D341Med (cell line): ENCODE results near the gene TAF5L.
A peak's percentile ranks its signal among the peaks of the same experiment; 100 is the strongest.
"Not testable (repeated sequence)": the region's sequence is repeated elsewhere in the genome, so short reads cannot be mapped to it uniquely, and the experiment has no call there.

Experiments used
- DNase-seq: peaks from one replicate; pipeline ENCODE4 v3.0.0; 2012; ENCODE audit warnings: low spot score

Gene TAF5L

GRCh38 chr1:229642376-229642775 lies 16.5 kb upstream of the TAF5L start:
- no peak for DNase-seq

DNA sequence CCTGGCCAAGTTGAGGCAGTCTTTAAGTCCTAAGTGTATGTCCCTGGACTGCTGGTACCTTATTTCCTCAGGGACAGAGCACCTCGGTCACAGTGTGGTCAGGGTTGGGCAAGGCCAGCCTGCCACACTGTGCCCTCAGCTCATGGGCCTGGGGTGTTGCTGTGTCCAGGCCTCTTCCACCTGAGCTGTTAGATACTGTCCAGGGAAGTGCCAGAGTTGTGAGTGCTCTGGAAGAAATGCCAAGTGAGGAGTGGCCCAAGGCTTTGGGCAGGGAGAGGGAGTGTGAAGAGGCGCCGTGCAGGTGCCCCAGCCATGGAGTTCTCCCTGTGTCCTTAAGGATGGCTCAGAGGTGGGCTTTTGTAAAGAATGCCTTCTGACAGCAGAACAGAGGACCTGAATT lies 15.4 kb upstream of the TAF5L start:
- DNase-seq = no peak

DNA sequence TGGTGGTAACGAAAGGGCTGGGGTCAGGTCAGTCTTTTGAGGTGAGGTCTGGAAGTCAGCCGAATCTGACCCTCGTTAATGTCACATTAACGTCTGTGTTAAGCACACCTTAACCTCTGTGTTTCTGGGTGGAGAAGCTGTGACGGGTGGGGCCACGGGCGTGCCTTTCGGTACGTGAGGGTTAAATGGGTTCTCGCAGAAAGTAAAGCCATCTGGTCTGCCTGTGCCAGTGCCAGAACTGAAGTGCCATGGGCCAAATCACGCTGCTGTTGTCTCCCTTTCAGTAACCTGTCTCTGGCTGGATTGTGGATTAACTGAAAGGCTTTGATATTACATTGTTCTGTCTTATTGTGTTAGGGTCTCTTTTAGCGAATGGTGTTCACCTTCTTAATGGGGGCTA lies 14.5 kb upstream of the TAF5L start:
- DNase-seq = peak; percentile 81

DNA sequence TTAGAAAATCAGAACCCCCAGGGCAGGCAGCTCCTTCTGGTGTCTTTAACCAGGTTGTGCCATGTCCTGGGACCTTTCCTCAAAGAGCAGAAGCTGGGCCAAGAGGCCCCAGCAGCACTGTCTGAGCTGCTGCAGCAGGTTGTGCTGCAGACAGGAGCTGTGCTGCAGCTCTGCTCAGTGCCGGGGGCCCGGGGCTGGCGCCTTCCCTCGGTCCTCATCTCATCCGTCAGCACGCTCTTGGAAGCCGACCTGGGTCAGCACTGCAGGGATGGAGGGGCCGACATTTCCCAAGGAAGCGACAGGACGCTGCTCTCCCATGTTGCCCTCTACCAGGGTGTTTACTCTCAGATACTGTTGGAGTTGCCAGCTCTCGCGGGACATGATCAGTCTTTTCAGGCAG lies 11.8 kb upstream of the TAF5L start:
- no peak for DNase-seq

GRCh38 chr1:229636042-229636441 lies 10.1 kb upstream of the TAF5L start:
- DNase-seq = no peak

GRCh38 chr1:229631966-229632365 lies 6.0 kb upstream of the TAF5L start:
- no peak for DNase-seq

DNA sequence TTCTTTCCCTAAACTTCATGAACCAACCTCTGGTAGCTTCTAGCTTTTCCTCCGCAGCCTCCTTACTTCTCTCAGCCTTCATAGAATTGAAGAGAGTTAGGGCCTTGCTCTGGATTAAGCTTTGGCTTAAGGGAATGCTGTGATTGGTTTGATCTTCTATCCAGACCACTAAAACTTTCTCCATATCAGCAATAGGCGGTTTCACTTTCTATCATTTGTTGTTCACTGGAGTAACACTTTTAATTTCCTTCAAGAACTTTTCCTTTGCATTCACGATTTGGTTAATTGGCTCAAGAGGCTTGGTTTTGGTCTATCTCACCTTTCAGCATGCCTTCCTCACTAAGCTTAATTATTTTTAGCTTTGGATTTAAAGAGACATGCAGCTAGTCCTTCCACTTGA lies 5.2 kb upstream of the TAF5L start:
- DNase-seq = no peak

- no peak for DNase-seq
These were observed 3.3 kb upstream of the TAF5L start for GRCh38 chr1:229629261-229629660.

DNA sequence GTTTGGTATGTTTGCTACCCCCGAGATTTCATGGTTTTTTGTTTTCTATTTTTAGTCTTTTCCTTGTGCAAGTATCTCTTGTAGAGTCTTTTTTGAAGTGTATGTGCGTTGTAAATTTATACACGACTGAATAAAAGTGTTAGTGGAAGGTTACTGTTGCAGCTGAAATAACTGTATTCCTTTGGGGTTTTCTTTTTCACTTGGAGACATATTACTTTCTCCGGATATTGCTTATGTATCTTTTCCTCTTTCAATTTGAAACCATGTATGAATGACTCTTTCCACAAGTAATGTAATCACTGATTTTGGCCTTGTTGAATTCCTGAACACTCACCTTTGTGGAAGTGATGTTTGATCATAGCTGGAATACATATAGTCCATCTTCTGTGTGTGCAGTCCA lies 1.1 kb upstream of the TAF5L start:
- no peak for DNase-seq

GRCh38 chr1:229625071-229625914 lies 629 bp downstream of the TAF5L start:
- DNase-seq = peak; percentile 97

- no peak for DNase-seq
These were observed 1.3 kb downstream of the TAF5L start for GRCh38 chr1:229624521-229625070.

- DNase-seq = no peak
These were observed 2.1 kb downstream of the TAF5L start for GRCh38 chr1:229623838-229624237.

DNA sequence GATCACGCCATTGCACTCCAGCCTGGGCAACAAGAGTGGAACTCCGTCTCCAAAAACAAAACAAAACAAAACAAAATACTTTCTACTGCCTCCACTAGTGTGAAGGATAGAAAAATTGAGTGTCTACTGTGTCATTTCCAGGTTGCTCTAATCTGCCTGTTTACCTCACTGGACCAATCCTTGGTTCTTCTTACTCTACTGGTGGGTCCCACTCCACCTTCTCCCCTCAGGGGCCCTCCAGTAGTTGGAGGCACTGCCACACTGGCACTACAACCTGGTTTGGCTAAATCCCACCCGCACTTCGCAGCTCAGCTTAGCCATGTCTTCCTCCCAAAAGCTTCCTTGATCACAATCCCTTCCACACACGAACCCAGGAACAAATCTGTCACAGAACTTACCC lies 2.7 kb downstream of the TAF5L start:
- no peak for DNase-seq

DNA sequence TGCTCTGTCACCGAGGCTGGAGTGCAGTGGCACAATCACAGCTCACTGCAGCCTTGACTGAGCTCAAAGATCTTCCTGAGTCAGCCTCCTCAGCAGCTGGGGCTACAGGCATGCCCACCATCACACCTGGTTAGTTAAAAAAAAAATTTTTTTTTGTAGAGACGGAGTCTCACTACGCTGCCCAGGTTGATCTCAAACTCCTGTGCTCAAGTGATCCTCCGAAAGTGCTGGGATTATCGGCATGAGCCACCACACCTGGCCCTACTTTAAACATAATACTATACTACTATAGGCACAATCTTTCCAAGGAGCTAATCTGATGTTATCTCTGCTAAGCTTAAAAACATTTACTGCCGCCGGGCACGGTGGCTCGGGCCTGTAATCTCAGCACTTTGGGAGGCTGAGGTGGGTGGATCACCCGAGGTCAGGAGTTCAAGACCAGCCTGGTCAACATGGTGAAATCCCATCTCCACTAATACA lies 3.2 kb downstream of the TAF5L start:
- not testable (repeated sequence) for DNase-seq

DNA sequence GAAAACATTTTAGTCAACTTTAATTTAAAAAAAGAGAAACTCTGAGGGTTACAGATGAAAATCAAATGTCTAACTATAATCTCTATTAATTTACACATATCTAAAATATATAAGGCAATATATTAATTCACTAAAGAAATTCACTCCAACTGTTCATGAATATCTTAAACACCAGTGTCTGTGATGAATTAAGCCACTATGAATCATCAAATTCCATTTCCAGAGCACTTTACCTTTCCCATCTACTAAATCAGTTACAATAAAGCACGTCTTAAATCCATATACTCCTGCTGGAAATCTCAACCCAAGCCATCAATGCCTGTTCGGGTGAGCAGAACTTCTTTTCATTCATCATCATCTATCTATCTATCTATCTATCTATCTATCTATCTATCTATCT lies 4.3 kb downstream of the TAF5L start:
- no peak for DNase-seq

- DNase-seq = no peak
These were observed 5.0 kb downstream of the TAF5L start for GRCh38 chr1:229620876-229621275.

DNA sequence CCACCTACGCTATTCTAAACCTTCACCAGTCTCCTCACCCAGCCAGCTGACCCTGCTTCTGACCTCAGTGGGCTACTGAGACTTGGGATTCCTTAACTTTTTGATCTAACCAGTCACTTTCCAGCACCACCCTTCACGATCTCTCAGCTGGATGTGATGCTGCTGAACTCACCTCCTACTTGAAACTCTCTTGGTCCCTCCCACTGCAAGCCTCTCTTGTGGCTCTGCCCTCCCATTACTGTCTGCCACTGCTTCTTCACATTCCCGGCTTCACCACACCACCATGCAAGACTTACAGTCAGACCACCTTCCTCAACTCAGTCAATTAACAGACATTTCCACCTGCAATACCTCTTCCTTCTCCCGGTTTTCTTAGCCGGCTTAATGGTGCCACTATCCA lies 6.3 kb downstream of the TAF5L start:
- DNase-seq = no peak

- no peak for DNase-seq
These were observed 6.9 kb downstream of the TAF5L start for GRCh38 chr1:229619002-229619401.

GRCh38 chr1:229617351-229618100 lies 8.4 kb downstream of the TAF5L start:
- no peak for DNase-seq

- no peak for DNase-seq
These were observed 11.2 kb downstream of the TAF5L start for GRCh38 chr1:229614701-229615100.

DNA sequence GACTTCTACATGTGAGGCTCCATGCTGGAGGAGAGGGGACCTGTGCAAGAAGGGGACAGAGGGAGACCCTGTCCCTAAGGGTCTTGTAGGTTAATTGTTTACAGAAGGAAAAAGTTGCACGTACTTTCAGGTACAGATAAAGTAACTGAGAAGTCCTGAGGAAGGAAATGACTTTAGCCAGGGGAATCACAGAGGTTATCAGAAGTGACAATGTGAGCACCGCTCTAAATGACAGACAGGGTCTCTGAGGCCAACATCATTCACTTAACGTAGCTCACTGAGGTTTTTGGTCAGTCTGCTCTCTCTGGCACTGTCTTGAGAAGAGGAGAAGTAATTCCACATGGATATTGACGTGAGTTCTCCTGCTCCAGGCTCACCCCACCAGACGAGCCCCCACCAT lies 12.0 kb downstream of the TAF5L start:
- DNase-seq = no peak

DNA sequence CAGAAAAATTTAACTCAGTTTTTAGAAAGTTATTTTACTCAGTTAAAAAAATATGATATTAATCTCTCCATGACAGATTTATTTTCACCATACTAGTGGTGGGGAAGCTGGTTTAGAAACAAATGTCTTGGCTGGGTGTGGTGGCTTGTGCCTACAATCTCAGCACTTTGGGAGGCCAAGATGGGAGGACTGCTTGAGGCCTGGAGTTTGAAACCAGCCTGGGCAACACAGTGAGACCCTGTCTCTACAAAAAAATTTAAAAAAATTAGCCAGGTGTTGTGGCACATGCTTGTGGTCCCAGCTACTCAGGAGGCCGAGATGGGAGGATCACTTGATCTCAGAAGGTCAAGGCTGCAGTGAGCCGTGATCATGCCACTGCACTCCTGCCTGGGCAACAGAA lies 17.3 kb downstream of the TAF5L start:
- no peak for DNase-seq

DNA sequence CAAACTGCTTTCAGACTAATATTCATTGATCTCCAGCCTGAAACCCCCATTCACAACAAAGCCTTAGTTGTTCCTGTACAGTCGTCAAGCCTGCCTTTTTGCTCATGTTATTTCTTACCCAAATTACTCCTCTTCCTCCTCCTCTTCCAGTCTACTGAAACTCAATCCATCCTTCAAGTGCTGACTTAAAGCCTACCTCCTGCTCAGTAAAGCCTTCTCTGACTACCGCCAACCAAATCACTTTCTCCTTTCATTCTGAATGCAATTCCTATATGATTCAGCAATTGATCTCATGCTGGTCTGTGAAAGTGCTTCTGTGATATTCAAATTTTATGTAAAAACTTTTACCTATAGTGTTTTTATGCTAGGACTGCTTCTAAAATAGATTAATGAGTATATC lies 18.6 kb downstream of the TAF5L start:
- DNase-seq = no peak
